CD4-positive, alpha-beta memory T cell (primary cell): ENCODE measurements around the gene PDGFB. TPM values are rescaled to one million over a fixed set of nuclear protein-coding genes. Genes with fewer than 3 reads are reported as not detected.
A peak's percentile ranks its signal among the peaks of the same experiment; 100 is the strongest.

Experiments
- CTCF ChIA-PET: fragments of 350-600 bp; sonication (Branson Sonifier 250); formaldehyde crosslinking; loops from one replicate; lab custom pipeline; 2021; ENCODE audit warnings: inconsistent platforms; ENCODE audit not compliant: partially characterized antibody; lab: Charles Lee
- POLR2A ChIA-PET: fragments of 350-600 bp; sonication (Branson Sonifier 250); formaldehyde crosslinking; loops from one replicate; lab custom pipeline; 2021; ENCODE audit not compliant: partially characterized antibody; lab: Charles Lee
- DNase-seq, 5 donors: peaks; one replicate each; pipeline versions ENCODE4 v3.0.0 to v3.0.0-alpha.2; 2020 to 2022; ENCODE audit warnings: mixed read lengths in 1 of 5
- H3K27ac ChIP-seq: one replicate; pipeline ENCODE4 v1.7.0; 2013; ENCODE audit warnings: low read depth, low read length
- H3K27me3 ChIP-seq: 2 replicates; pipeline ENCODE4 v1.7.0; 2013; ENCODE audit warnings: mild to moderate bottlenecking, low read length, moderate library complexity; ENCODE audit not compliant: insufficient read depth
- H3K36me3 ChIP-seq: 2 replicates; pipeline ENCODE4 v1.7.0; 2013; ENCODE audit warnings: mild to moderate bottlenecking, low read length, moderate library complexity; ENCODE audit not compliant: insufficient read depth
- H3K4me1 ChIP-seq: 2 replicates; pipeline ENCODE4 v1.7.0; 2013; ENCODE audit warnings: mild to moderate bottlenecking, low read length, moderate library complexity; ENCODE audit not compliant: insufficient read depth
- H3K4me3 ChIP-seq, 2 donors: one replicate each; pipeline ENCODE4 v1.7.0; 2013; ENCODE audit warnings: low read length in 2 of 2, mild to moderate bottlenecking in 1 of 2
- H3K9me3 ChIP-seq, 2 donors: one replicate each; pipeline ENCODE4 v1.7.0; 2013; ENCODE audit warnings: low read length in 2 of 2, control low read depth in 1 of 2; ENCODE audit not compliant: control insufficient read depth in 1 of 2
- H3K27ac Mint-ChIP-seq, 7 donors: one replicate each; pipeline ENCODE4 v1.8.0; 2020 to 2021; ENCODE audit warnings: mixed read lengths in 7 of 7, mild to moderate bottlenecking in 6 of 7, inconsistent platforms in 3 of 7, moderate library complexity in 3 of 7
- H3K27me3 Mint-ChIP-seq, 2 donors: one replicate each; pipeline ENCODE4 v1.8.0; 2020 to 2021; ENCODE audit warnings: mixed read lengths in 2 of 2
- H3K36me3 Mint-ChIP-seq, 2 donors: one replicate each; pipeline ENCODE4 v1.8.0; 2020 to 2021; ENCODE audit warnings: mixed read lengths in 2 of 2, inconsistent platforms in 1 of 2, mild to moderate bottlenecking in 1 of 2
- H3K4me1 Mint-ChIP-seq, 4 donors: one replicate each; pipeline ENCODE4 v1.8.0; 2020 to 2021; ENCODE audit warnings: mixed read lengths in 4 of 4, mild to moderate bottlenecking in 1 of 4
- H3K4me3 Mint-ChIP-seq, 8 donors: one replicate each; pipeline ENCODE4 v1.8.0; 2020 to 2021; ENCODE audit warnings: mixed read lengths in 8 of 8, mild to moderate bottlenecking in 7 of 8, moderate library complexity in 6 of 8, inconsistent platforms in 3 of 8
- H3K9me3 Mint-ChIP-seq, 8 donors: one replicate each; pipeline ENCODE4 v1.8.0; 2020 to 2021; ENCODE audit warnings: mixed read lengths in 8 of 8, mild to moderate bottlenecking in 5 of 8, inconsistent platforms in 3 of 8, moderate library complexity in 1 of 8
- intact Hi-C: fragments of 100-400 bp; cut with micrococcal nuclease; formaldehyde crosslinking; loops from one replicate; pipeline ENCODE4 v1.15.1; 2023
- polyA plus RNA-seq, 2 donors: library from polyadenylated mRNA; unstranded; fragments of 300-500 nt; fragmentation: Illumina TruSeq; gene quantifications; one replicate each; pipeline ENCODE4 v1.2.3, GENCODE V29; 2021
- total RNA-seq, 2 experiments: library from RNA; stranded (reverse); gene quantifications; one replicate each; pipeline ENCODE4 v1.2.3, GENCODE V29; 2021

PDGFB gene
- total and polyA plus RNA-seq, 4 experiments from 2014 or later, result 6.8 to 16.9 (median 13.6) TPM

GRCh38 chr22:39188809-39189208, 56.0 kb downstream of the PDGFB start:
- Histone ChIP-seq H3K4me1 (no peaks in the 10 kb centered on the region), H3K27ac (no peak overlapping the region), H3K27me3 (no peaks in the 10 kb centered on the region), H3K4me3 (no peak overlapping the region), H3K9me3 (no peaks in the 10 kb centered on the region), H3K36me3 (no peaks in the 10 kb centered on the region)
- peaks cover 0 to 4% of the 10 kb centered on the region in 2 donors for H3K27me3 Mint-ChIP-seq
- ChIA-PET POLR2A (interaction anchor here (2.1 kb wide), 1 partner anchor 15 kb away, joined by 6 read pairs; no protein-coding TSS in a partner anchor), CTCF (no interaction called here)
- no peak overlapping the region for H3K4me3 Mint-ChIP-seq
- H3K9me3 Mint-ChIP-seq, result peaks cover 0 to 8% (median 0%) of the 10 kb centered on the region in 8 donors
- no peaks in the 10 kb centered on the region for H3K4me1 Mint-ChIP-seq
- intact Hi-C loops, result no loop called here
- H3K36me3 Mint-ChIP-seq, result no peaks in the 10 kb centered on the region
- no peak for DNase-seq
- no peak overlapping the region for H3K27ac Mint-ChIP-seq

- CTCF ChIA-PET, result no interaction called here
- peaks cover 0 to 3% of the 10 kb centered on the region in 2 donors for H3K36me3 Mint-ChIP-seq
- no peak overlapping the region for H3K27ac ChIP-seq
Measured at GRCh38 chr22:39185601-39186012, 59.2 kb downstream of the PDGFB start.

GRCh38 chr22:39184586-39185577, 59.9 kb downstream of the PDGFB start:
- H3K9me3 ChIP-seq, result no peaks in the 10 kb centered on the region
- peak overlapping the region in 1 of 7 donors; percentile 79 for H3K27ac Mint-ChIP-seq
- peak overlapping the region in 1 of 8 donors; percentile 22 for H3K4me3 Mint-ChIP-seq
- H3K4me3 ChIP-seq, result no peak overlapping the region
- intact Hi-C loops, result no loop called here
- peaks cover 0 to 2% of the 10 kb centered on the region in 2 donors for H3K27me3 Mint-ChIP-seq
- H3K27ac ChIP-seq, result no peak overlapping the region
- no peaks in the 10 kb centered on the region for H3K4me1 ChIP-seq
- peaks cover 0 to 4% of the 10 kb centered on the region in 2 donors for H3K36me3 Mint-ChIP-seq
- H3K4me1 Mint-ChIP-seq, result peaks cover 0 to under 1% (median 0%) of the 10 kb centered on the region in 4 donors
- ChIA-PET CTCF (interaction anchor here (1.3 kb wide), 1 partner anchor 14 kb away, joined by 4 read pairs; no protein-coding TSS in a partner anchor), POLR2A (no interaction called here)
- peaks cover 0 to 4% (median under 1%) of the 10 kb centered on the region in 8 donors for H3K9me3 Mint-ChIP-seq
- no peaks in the 10 kb centered on the region for H3K27me3 ChIP-seq
- H3K36me3 ChIP-seq, result no peaks in the 10 kb centered on the region
- no peak for DNase-seq

More at GRCh38 chr22:39185601-39186012, 59.2 kb downstream of the PDGFB start:
- H3K9me3 Mint-ChIP-seq, result peaks cover 0 to 2% (median under 1%) of the 10 kb centered on the region in 8 donors
- Histone ChIP-seq H3K4me3 (no peak overlapping the region), H3K9me3 (no peaks in the 10 kb centered on the region), H3K4me1 (no peaks in the 10 kb centered on the region), H3K27me3 (no peaks in the 10 kb centered on the region), H3K36me3 (no peaks in the 10 kb centered on the region)
- no peaks in the 10 kb centered on the region for H3K4me1 Mint-ChIP-seq
- no peak overlapping the region for H3K27ac Mint-ChIP-seq
- H3K27me3 Mint-ChIP-seq, result peaks cover 0 to 2% of the 10 kb centered on the region in 2 donors
- no peak overlapping the region for H3K4me3 Mint-ChIP-seq
- intact Hi-C loops, result no loop called here
- no peak for DNase-seq
- POLR2A ChIA-PET, result no interaction called here

- Mint-ChIP-seq H3K36me3 (peaks cover 0 to 4% of the 10 kb centered on the region in 2 donors), H3K27ac (no peak overlapping the region), H3K4me3 (no peak overlapping the region), H3K9me3 (peaks cover 0 to 4% (median under 1%) of the 10 kb centered on the region in 8 donors), H3K27me3 (no peaks in the 10 kb centered on the region), H3K4me1 (peaks cover 0 to 8% (median 5%) of the 10 kb centered on the region in 4 donors)
- Histone ChIP-seq H3K4me1 (no peaks in the 10 kb centered on the region), H3K9me3 (no peaks in the 10 kb centered on the region), H3K27ac (no peak overlapping the region), H3K36me3 (no peaks in the 10 kb centered on the region), H3K4me3 (no peak overlapping the region), H3K27me3 (no peaks in the 10 kb centered on the region)
- ChIA-PET CTCF (interaction anchor here (0.7 to 1.3 kb wide), 3 partner anchors 13 to 132 kb away, joined by 3 to 4 read pairs (median 4); no protein-coding TSS in a partner anchor), POLR2A (no interaction called here)
- intact Hi-C loops, result no loop called here
- DNase-seq, result no peak
Measured at GRCh38 chr22:39183991-39184585, 60.7 kb downstream of the PDGFB start.

- peak overlapping the region in 3 of 7 donors; percentile 48 to 76 (median 68) for H3K27ac Mint-ChIP-seq
- no peaks in the 10 kb centered on the region for H3K27me3 ChIP-seq
- no peak for DNase-seq
- H3K36me3 ChIP-seq, result no peaks in the 10 kb centered on the region
- intact Hi-C loops, result no loop called here
- no peak overlapping the region for H3K4me3 ChIP-seq
- no peak overlapping the region for H3K4me3 Mint-ChIP-seq
- POLR2A ChIA-PET, result interaction anchor here (0.9 to 1.8 kb wide), 3 partner anchors 8 to 136 kb away, joined by 4 read pairs; partner anchors contain the start of gene RPL3
- no peak overlapping the region for H3K27ac ChIP-seq
- CTCF ChIA-PET, result interaction anchor here (0.5 to 1.2 kb wide), 5 partner anchors 11 to 133 kb away, joined by 3 to 4 read pairs (median 3); no protein-coding TSS in a partner anchor
- peaks cover 0 to 4% (median 0%) of the 10 kb centered on the region in 8 donors for H3K9me3 Mint-ChIP-seq
- peaks cover 0 to 4% of the 10 kb centered on the region in 2 donors for H3K36me3 Mint-ChIP-seq
- H3K27me3 Mint-ChIP-seq, result no peaks in the 10 kb centered on the region
- H3K4me1 ChIP-seq, result peaks cover 8% of the 10 kb centered on the region
- H3K9me3 ChIP-seq, result no peaks in the 10 kb centered on the region
- peaks cover 7 to 23% (median 19%) of the 10 kb centered on the region in 4 donors for H3K4me1 Mint-ChIP-seq
Measured at GRCh38 chr22:39182478-39183030, 62.2 kb downstream of the PDGFB start.

- intact Hi-C loops, result no loop called here
- H3K27ac Mint-ChIP-seq, result no peak overlapping the region
- POLR2A ChIA-PET, result interaction anchor here (1.1 to 1.8 kb wide), 2 partner anchors 8 to 137 kb away, joined by 4 read pairs; partner anchors contain the start of gene RPL3
Measured at GRCh38 chr22:39181778-39182177, 63.0 kb downstream of the PDGFB start.

More at GRCh38 chr22:39181778-39182177, 63.0 kb downstream of the PDGFB start:
- Histone ChIP-seq H3K4me1 (peaks cover 15% of the 10 kb centered on the region), H3K9me3 (no peaks in the 10 kb centered on the region), H3K4me3 (no peak overlapping the region), H3K27me3 (no peaks in the 10 kb centered on the region), H3K36me3 (no peaks in the 10 kb centered on the region), H3K27ac (no peak overlapping the region)
- Mint-ChIP-seq H3K4me1 (peaks cover 10 to 27% (median 22%) of the 10 kb centered on the region in 4 donors), H3K9me3 (peaks cover 0 to 4% (median 0%) of the 10 kb centered on the region in 8 donors), H3K4me3 (no peak overlapping the region), H3K27me3 (no peaks in the 10 kb centered on the region), H3K36me3 (peaks cover 0 to 4% of the 10 kb centered on the region in 2 donors)
- no peak for DNase-seq
- CTCF ChIA-PET, result interaction anchor here (1.1 to 1.2 kb wide), 4 partner anchors 10 to 134 kb away, joined by 3 to 4 read pairs (median 3); no protein-coding TSS in a partner anchor
